HEK293T (cell line): Measurements from ENCODE around the gene RER1.

Experiments
- CTCF ChIA-PET: fragments of 350-600 bp; formaldehyde crosslinking; extraction: SDS; loops from one replicate; lab custom pipeline; 2021; ENCODE audit warnings: antibody characterized with exemption, inconsistent platforms; lab: Yijun Ruan, JAX
- POLR2A ChIA-PET: fragments of 350-600 bp; formaldehyde crosslinking; extraction: SDS; loops from one replicate; lab custom pipeline; 2020; ENCODE audit warnings: antibody characterized with exemption, inconsistent platforms; lab: Yijun Ruan, JAX
- DNase-seq: peaks from one replicate; pipeline ENCODE4 v3.0.0; 2012; ENCODE audit warnings: mixed read lengths; ENCODE audit errors: extremely low spot score
- ARNT ChIP-seq: fragments of 450-650 bp; IDR thresholded peaks from 2 replicates; pipeline ENCODE4 v1.6.1; 2017; ENCODE audit warnings: mild to moderate bottlenecking
- BHLHE40 ChIP-seq: fragments of 450-650 bp; IDR thresholded peaks from 2 replicates; pipeline ENCODE4 v1.6.1; 2016; ENCODE audit warnings: mild to moderate bottlenecking, moderate library complexity, borderline replicate concordance
- CTBP1 ChIP-seq: fragments of 450-650 bp; IDR thresholded peaks from 2 replicates; pipeline ENCODE4 v1.6.1; 2016; ENCODE audit warnings: borderline replicate concordance
- ELF4 ChIP-seq: fragments of 450-650 bp; IDR thresholded peaks from 2 replicates; pipeline ENCODE4 v1.6.1; 2017; ENCODE audit warnings: antibody characterized with exemption
- FOXA1 ChIP-seq: fragments of 450-650 bp; IDR thresholded peaks from 2 replicates; pipeline ENCODE4 v1.6.1; 2016; ENCODE audit warnings: mild to moderate bottlenecking
- FOXK2 ChIP-seq: fragments of 450-650 bp; IDR thresholded peaks from 2 replicates; pipeline ENCODE4 v1.6.1; 2016; ENCODE audit warnings: mild to moderate bottlenecking
- FOXM1 ChIP-seq: fragments of 450-650 bp; IDR thresholded peaks from 2 replicates; pipeline ENCODE4 v1.6.1; 2017; ENCODE audit warnings: mild to moderate bottlenecking, borderline replicate concordance
- HDGF ChIP-seq: fragments of 450-650 bp; IDR thresholded peaks from 2 replicates; pipeline ENCODE4 v1.6.1; 2017; ENCODE audit warnings: antibody characterized with exemption, borderline replicate concordance
- L3MBTL2 ChIP-seq: fragments of 450-650 bp; conservative IDR thresholded peaks from 2 replicates; pipeline ENCODE4 v1.6.1; 2016; ENCODE audit warnings: mild to moderate bottlenecking
- LEF1 ChIP-seq: fragments of 450-650 bp; IDR thresholded peaks from 2 replicates; pipeline ENCODE4 v1.6.1; 2017; ENCODE audit warnings: mild to moderate bottlenecking, borderline replicate concordance
- NFRKB ChIP-seq: fragments of 450-650 bp; IDR thresholded peaks from 2 replicates; pipeline ENCODE4 v1.6.1; 2016; ENCODE audit warnings: mild to moderate bottlenecking, moderate library complexity
- SP1 ChIP-seq: fragments of 450-650 bp; IDR thresholded peaks from 2 replicates; pipeline ENCODE4 v1.6.1; 2017
- SUZ12 ChIP-seq: fragments of 450-650 bp; IDR thresholded peaks from 2 replicates; pipeline ENCODE4 v1.6.1; 2016; ENCODE audit warnings: mild to moderate bottlenecking
- TARDBP ChIP-seq: fragments of 450-650 bp; IDR thresholded peaks from 2 replicates; pipeline ENCODE4 v1.6.1; 2016
- ZNF384 ChIP-seq: fragments of 450-650 bp; IDR thresholded peaks from 2 replicates; pipeline ENCODE4 v1.6.1; 2016
- TF ChIP-seq, protein P1 (sequence below): fragments of 450-650 bp; IDR thresholded peaks from 2 replicates; pipeline ENCODE4 v1.6.1; 2016

RER1 gene

DNA sequence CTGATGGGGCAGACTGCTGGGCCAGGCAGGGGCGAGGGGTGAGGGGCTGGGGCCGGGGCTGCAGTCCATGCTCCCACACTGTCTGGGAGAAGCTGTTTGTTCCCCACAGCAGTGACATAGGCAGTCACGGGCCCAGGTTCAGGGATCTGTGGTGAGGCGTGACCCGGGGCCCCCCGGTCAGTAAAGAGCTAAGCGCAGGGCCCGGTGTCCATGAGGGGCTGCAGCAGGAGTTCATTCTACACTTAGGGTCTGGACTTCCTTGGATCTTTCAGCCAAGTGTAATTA, 16.3 kb downstream of the RER1 start:
- DNase-seq, result no peak
- ChIA-PET CTCF (no interaction called here), POLR2A (interaction anchor here (1.9 kb wide), 1 partner anchor 9 kb away, joined by 5 read pairs; no protein-coding TSS in a partner anchor)
- no peak for TF ChIP-seq NFRKB

DNA sequence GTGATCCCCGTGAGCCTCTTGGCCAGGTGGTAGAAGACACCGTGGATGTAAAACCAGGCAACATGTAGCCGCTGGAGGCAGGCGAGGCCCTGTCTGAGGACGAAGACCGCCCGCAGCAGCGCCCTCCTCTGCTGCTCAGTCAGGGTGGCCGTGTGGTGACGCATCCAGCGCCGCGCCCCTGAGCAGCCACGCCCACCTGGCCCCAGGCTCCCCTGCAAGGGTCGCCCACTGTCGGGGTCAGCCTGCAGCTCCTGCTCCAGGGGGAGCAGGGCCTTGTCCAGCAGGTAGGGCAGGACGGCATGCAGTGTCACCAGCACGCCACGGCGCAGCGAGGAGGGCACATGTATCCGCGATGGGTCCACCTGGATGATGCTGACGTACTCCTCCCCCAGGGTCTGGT, 16.8 kb downstream of the RER1 start:
- TF ChIP-seq, protein P1, sequence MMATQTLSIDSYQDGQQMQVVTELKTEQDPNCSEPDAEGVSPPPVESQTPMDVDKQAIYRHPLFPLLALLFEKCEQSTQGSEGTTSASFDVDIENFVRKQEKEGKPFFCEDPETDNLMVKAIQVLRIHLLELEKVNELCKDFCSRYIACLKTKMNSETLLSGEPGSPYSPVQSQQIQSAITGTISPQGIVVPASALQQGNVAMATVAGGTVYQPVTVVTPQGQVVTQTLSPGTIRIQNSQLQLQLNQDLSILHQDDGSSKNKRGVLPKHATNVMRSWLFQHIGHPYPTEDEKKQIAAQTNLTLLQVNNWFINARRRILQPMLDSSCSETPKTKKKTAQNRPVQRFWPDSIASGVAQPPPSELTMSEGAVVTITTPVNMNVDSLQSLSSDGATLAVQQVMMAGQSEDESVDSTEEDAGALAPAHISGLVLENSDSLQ, result no peak
- TF ChIP-seq SUZ12 (no peak), FOXA1 (no peak), FOXM1 (no peak), NFRKB (no peak), ZNF384 (no peak), HDGF (no peak), TARDBP (no peak), ELF4 (no peak), FOXK2 (no peak), SP1 (no peak), CTBP1 (no peak), ARNT (no peak), LEF1 (no peak), BHLHE40 (no peak), L3MBTL2 (no peak)
- POLR2A ChIA-PET, result interaction anchor here (1.9 kb wide), 1 partner anchor 9 kb away, joined by 5 read pairs; no protein-coding TSS in a partner anchor
- CTCF ChIA-PET, result no interaction called here
- DNase-seq, result no peak

DNA sequence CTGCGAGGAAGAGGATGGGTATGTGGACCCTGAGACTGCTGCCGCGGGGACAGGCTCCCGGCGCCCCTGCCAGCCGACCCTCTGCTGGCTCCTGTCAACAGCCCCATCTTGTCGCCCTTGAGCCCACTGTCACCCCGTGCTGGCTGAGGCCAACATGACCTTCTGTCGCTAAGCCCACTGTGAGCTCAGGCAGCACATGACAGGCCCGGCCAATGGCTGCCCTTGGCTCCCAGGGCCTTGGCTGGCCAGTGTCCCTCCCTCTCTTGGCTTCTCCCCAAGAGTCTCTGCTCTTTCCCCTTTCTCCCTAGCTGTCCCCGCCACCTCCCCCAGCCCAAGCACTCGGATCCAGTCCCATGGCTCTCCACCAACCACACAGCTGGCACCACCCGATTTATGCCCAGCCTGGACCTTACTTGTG, 17.2 kb downstream of the RER1 start:
- DNase-seq, result no peak
- CTCF ChIA-PET, result no interaction called here

DNA sequence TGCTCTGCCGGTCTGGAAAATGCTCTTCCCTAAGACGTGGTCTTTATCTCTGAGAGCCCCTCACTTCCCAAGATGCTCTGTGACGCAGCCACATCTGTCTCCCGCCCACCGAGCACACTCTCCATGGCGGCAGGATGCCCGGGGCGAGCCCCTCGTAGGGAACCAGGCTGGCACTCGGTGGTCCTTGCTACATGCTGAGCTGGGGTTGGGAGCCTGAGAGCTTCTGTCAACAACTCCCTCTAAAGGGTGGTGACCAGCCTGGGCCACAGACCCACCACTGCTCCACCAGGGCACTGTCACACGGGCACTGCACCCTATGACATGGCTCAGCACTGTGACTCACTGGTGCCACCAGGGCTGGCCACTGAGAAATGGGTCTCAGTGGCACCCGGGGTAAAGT, 18.1 kb downstream of the RER1 start:
- ChIA-PET CTCF (no interaction called here), POLR2A (interaction anchor here (1.7 to 4.4 kb wide), 3 partner anchors 11 to 210 kb away, joined by 4 to 18 read pairs (median 5); partner anchors contain the start of genes MORN1 and RER1)
- no peak for DNase-seq
- no peak for TF ChIP-seq TARDBP
- TF ChIP-seq, protein P1, result no peak
- TF ChIP-seq BHLHE40, result no peak
- TF ChIP-seq LEF1, result no peak
- no peak for TF ChIP-seq SP1
- TF ChIP-seq ELF4, result no peak
- TF ChIP-seq SUZ12, result no peak
- no peak for TF ChIP-seq NFRKB
- no peak for TF ChIP-seq HDGF
- TF ChIP-seq ARNT, result no peak
- TF ChIP-seq FOXA1, result no peak
- TF ChIP-seq FOXM1, result no peak
- TF ChIP-seq CTBP1, result no peak
- TF ChIP-seq FOXK2, result no peak
- no peak for TF ChIP-seq ZNF384
- no peak for TF ChIP-seq L3MBTL2

More for the DNA sequence above, 17.2 kb downstream of the RER1 start:
- POLR2A ChIA-PET, result interaction anchor here (1.9 kb wide), 1 partner anchor 10 kb away, joined by 5 read pairs; no protein-coding TSS in a partner anchor
- TF ChIP-seq SUZ12 (no peak), BHLHE40 (no peak), FOXM1 (no peak), TARDBP (no peak), FOXK2 (no peak), LEF1 (no peak), NFRKB (no peak), SP1 (no peak), ARNT (no peak), L3MBTL2 (no peak), HDGF (no peak), FOXA1 (no peak), ZNF384 (no peak), ELF4 (no peak), CTBP1 (no peak)
- TF ChIP-seq, protein P1, result no peak

DNA sequence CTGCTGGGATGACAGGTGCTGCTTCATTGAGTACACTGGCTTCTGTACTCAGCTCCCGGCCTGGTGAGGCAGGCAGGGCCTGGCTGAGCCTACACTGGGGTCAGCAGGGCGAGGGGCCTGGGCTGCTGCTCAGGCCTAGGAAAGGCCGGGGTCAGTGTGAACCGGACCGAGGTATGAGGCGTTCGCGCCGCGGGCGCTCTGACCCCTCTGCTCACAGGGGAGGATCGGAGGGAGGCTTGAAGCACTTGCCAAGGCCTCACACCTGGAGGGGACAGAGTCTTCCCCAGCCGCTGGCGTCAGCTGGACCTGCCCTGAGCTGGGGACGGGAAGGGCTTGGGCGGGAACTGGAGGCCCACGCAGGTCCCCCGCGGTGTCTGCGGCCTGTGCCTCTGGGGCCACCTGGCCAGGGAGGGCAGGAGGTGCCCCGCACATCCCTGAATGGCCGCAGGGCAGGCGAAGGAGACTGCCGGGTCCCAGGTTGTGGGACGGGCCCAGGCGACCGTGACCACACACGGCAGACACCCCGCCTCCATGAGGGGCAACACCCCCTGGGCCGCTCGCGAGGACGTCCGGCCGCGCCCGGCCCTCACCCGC, 20.3 kb downstream of the RER1 start:
- ChIA-PET POLR2A (interaction anchor here (4.4 kb wide), 1 partner anchor 20 kb away, joined by 18 read pairs; the partner anchor contains the start of genes MORN1 and RER1), CTCF (no interaction called here)
- DNase-seq, result peak; percentile 30
- TF ChIP-seq FOXM1 (no peak), ELF4 (no peak), ARNT (no peak), CTBP1 (no peak)

DNA sequence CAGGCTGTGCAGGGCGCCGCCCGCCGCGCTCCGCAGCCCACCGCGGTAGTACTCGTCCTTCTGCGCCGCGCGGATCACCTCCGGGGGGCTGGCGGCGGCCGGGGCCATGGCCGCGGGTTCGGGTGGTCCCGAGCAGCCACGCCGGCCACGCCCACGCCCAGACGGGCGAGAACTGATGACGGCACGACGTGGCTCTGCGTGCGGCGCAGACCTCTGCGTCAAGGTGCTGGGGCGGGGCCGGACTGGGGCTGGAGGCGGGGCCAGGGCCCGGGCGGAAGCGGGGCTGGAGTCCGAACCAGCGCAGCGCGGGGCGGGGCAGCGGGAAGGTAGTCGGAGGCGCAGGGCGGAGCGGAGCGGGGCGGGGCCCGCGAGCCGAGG, 20.7 kb downstream of the RER1 start, which contains the start of gene PEX10:
TSS of gene PEX10 (minus strand) at position 170 of the 378 bp plus-strand sequence. CDS start at position 108, 62 bp downstream.
- POLR2A ChIA-PET, result interaction anchor here (1.0 to 4.4 kb wide), 4 partner anchors 20 to 209 kb away, joined by 3 to 18 read pairs (median 8); partner anchors contain the start of genes MORN1, PANK4 and RER1
- CTCF ChIA-PET, result interaction anchor here (1.8 kb wide), 1 partner anchor 135 kb away, joined by 4 read pairs; no protein-coding TSS in a partner anchor
- DNase-seq, result peak; percentile 99
- no peak for TF ChIP-seq BHLHE40
- no peak for TF ChIP-seq NFRKB
- TF ChIP-seq FOXA1, result no peak
- no peak for TF ChIP-seq ELF4
- TF ChIP-seq ZNF384, result no peak
- TF ChIP-seq, protein P1, result no peak
- TF ChIP-seq SP1, result no peak
- no peak for TF ChIP-seq TARDBP
- no peak for TF ChIP-seq FOXK2
- no peak for TF ChIP-seq HDGF
- no peak for TF ChIP-seq LEF1
- no peak for TF ChIP-seq L3MBTL2
- TF ChIP-seq FOXM1, result no peak
- TF ChIP-seq SUZ12, result no peak
